Stimulated activated CD4-positive, alpha-beta T cell treated with anti-CD3 and anti-CD28 coated beads, TNF-alpha, amount 100 ng/mL, for 4 hours (primary cell): ENCODE data around the gene CLEC3B.
A peak's percentile ranks its signal among the peaks of the same experiment; 100 is the strongest.
"Not testable (repeated sequence)": the region's sequence is repeated elsewhere in the genome, so short reads cannot be mapped to it uniquely, and the experiment has no call there.

Source experiments
- DNase-seq, 3 experiments: peaks; one replicate each; pipeline ENCODE4 v3.0.0-alpha.2; 2020; ENCODE audit warnings: low read depth in 3 of 3

Gene CLEC3B

DNA sequence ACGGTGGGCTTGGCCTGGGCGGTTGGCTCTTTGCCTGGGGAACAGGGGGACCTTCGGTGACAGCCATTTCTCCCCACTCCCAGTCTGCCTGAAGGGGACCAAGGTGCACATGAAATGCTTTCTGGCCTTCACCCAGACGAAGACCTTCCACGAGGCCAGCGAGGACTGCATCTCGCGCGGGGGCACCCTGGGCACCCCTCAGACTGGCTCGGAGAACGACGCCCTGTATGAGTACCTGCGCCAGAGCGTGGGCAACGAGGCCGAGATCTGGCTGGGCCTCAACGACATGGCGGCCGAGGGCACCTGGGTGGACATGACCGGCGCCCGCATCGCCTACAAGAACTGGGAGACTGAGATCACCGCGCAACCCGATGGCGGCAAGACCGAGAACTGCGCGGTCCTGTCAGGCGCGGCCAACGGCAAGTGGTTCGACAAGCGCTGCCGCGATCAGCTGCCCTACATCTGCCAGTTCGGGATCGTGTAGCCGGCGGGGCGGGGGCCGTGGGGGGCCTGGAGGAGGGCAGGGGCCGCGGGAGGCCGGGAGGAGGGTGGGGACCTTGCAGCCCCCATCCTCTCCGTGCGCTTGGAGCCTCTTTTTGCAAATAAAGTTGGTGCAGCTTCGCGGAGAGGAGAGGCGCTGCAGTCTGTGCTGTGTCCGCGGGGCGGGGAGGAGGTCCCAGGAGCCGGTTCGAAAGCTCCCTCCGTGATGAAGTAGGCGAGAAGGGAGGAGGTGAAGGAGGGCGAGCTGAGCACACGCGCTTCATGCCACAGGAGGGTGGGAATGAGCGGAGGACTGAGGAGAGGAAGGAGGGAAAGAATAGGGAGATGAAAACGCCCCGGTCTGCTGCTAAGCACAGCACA is 9.6 kb downstream of the CLEC3B start:
- DNase-seq, result no peak

- DNase-seq, result peak; percentile 82 to 87 (median 86)
Measured at GRCh38 chr3:45037720-45038455, 11.8 kb downstream of the CLEC3B start.

GRCh38 chr3:45041666-45042065 is 15.6 kb downstream of the CLEC3B start:
- DNase-seq, result no peak

DNA sequence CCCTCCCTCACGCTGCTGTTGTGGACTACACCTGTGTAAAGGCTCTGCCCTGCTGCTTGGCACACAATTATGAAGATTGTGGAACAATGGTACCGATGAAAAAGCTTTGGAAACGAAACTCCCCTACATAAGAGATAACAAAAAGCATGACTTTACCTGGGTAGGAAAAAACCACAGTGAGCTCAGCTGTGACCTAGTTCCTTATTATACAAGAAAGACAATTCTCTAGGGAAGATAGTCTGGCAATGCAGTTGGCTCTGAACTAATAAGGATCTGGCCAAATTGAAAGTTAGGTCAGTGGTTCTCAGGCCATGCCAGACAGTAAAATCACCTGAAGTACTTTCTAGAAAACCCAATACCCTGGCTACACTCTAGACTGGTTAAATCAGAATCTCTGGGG is 16.1 kb downstream of the CLEC3B start:
- no peak for DNase-seq

DNA sequence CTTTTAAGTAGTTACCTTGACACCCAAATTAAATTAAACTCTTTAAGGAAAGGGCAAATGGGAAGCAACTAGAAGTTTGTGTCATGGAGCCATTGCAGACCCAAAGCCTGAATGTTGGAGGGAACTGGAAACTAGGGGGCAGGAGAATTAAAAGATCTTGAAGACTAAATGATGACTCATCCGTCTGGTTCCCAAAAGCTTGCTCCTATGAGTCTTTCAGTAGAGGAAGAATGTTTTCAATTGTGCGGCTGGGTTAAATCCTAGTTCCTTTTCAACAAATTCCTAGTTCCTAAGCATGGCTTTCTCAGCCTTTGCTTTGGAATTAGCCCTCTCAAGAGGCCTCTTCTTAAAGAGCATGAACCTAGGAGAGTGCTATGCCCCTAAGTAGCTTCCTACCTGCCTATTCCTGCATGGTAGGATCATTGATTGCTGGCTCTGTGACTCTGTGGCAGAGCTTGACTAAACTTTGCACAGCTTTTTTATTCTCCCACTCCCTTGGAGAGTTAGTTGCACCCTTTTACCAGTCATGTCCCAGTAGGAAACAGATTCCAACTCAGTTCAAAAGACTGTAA is 17.7 kb downstream of the CLEC3B start:
- no peak for DNase-seq

DNA sequence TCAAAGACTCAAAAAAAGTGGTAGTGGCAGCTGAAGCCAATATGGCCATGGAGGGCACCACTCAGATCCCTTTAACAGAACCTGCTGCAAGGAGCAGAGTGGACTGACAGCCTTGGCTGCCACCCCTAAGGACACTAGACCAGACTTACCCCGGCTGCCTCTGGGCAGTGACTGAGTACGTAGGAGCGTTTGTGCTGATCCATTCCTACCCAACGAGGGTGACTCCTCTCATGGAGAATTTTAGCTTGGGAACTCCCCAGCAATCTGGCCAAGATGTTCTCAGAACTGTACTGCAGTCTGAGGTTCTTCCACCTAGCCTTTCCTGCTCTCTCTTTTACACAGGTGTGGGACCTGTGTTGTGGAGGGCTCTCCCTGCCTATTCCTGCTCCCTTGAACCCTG is 22.1 kb downstream of the CLEC3B start:
- DNase-seq, result no peak

GRCh38 chr3:45049807-45050206 is 23.7 kb downstream of the CLEC3B start:
- no peak for DNase-seq

DNA sequence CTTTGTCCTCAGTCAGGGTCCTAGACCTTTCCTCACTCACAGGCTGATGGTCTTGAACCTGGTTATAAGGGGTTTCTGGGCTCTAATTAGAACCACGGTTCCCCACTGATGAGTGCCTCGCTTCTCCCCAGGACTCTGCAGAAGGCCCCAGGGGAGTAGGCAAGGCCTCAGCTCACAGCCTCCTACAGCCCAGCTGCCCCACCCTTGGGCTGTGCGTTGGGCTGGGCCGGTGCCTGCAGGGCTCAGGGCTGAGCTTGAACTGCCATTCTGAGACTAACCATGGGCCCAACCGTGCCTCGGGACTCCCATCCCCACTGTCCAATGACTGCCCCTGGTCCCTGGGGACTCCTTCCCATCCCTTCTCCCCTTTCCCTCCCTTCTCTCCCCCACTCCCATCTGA is 25.6 kb downstream of the CLEC3B start:
- no peak for DNase-seq

DNA sequence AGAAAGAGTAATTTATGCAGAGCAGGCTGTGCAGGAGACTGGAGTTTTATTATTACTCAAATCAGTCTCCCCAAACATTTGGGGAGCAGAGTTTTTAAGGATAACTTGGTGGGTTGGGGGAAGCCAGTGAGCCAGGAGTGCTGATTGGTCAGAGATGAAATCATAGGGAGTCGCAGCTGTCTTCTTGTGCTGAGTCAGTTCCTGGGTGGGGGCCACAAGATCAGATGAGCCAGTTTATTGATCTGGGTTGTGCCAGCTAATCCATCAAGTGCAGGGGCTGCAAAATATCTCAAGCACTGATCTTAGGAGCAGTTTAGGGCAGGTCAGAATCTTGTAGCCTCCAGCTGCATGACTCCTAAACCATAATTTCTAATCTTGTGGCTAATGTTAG is 27.7 kb downstream of the CLEC3B start:
- DNase-seq, result not testable (repeated sequence)

- no peak for DNase-seq
Measured at GRCh38 chr3:45054196-45054857, 28.2 kb downstream of the CLEC3B start.

DNA sequence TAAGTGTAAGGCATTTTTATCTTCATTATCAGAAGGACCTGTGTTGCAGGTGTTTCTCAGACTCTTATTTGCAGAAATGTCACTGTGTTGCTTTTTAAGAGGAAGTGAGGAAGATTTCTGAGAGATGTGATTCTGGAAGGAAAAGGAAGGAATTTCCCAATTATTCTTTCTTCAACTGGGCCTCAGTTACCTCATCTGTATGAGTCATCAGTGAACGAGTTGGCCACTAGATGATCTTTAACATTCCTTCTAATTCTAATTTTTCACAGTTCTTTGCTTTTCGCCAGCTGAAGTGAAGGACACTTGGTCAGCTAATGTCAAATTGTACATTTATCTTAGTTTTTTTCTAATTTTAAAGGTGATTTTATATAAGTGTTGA is 28.9 kb downstream of the CLEC3B start:
- DNase-seq, result no peak

DNA sequence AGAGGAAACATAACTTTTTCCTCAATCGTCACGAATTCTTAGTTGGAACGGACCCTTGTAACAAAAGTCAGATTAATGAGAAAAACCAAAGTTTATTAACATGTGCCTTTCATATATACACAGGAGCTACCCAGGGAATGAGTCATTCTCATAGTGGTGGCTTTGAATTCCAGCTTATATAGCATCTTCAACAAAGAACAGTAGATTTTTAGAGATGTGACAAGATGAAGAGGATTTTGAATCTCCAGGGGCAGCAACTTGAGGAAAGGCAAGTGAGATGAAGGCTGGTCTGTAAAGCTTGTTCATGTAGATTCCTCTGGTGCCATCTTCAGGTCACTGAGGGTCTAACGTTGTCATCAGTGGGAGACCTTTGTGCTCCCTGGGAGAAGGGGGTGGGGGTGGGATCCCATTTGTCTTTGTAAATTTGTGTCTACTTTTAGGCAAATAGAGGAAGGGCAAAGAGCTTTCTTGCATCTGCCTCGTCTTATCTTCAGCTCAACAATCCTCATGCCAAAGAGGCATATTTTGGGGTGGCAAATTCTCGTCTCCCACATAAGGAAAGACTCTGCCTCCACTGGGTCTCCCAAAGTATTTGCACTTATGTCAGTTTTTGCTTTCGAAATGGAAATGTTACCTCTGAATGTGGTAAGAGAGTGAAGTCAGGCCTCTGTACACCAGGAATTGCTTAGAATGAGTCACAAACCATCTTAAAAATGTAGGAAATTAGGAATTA is 29.5 kb downstream of the CLEC3B start:
- DNase-seq, result no peak

- DNase-seq, result no peak
Measured at GRCh38 chr3:45056608-45057301, 30.7 kb downstream of the CLEC3B start.

- no peak for DNase-seq
Measured at GRCh38 chr3:45057557-45057956, 31.5 kb downstream of the CLEC3B start.

GRCh38 chr3:45059132-45059531 is 33.0 kb downstream of the CLEC3B start:
- no peak for DNase-seq

DNA sequence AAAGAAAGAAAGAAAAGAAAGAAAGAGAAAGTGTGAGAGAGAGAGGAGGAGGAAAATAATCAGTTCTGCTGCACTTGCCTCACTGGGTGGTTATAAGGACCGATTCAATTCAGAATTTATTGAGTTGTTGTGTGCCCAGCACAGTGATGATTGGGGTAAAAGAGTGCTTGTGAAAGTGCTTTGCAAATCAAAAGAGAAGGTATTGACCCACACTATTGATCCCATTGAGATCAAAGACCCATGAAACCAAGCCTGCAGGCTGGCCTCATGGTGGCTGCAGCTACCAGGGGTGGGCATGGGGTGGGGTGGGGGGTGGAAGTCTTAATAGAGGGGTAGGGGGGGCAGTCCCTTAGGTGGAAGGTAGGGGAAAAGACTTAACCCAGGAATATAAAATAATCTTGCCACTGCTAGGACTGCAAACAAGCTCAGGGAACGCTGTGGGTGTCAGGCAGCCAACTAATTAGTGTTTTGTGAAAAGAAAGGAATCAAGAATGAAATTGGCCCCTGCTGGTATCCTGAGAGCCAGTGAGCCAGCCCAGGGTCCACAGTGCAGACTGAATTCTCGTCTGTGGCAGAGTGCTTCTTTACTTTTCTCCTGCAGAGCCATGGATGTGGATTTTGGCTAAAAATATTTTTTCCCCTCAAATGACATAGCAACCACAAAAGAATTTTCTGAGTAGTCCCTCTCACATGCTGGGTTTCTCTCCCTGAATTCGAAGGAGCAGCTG is 34.2 kb downstream of the CLEC3B start:
- DNase-seq, result no peak

GRCh38 chr3:45062697-45063070 is 36.6 kb downstream of the CLEC3B start:
- no peak for DNase-seq

GRCh38 chr3:45064512-45065372 is 38.6 kb downstream of the CLEC3B start:
- peak in 2 of 3 experiments; percentile 35 to 64 for DNase-seq

DNA sequence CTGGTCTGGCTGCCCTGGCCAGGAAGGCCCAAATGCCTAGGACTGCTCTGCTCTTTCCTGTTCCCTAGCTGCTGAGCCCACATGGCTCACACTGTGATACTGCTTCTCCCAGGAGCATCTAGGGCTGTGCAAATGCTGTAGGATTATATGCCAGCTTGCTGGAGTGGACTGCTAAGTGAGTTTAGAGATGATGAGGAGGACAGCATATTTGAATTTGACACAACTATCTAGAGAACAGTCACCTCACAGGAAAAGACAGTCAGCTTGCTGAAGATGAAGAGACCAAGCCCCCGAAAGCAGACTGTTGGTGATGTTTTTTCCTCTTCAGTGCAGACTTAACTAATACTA is 39.2 kb downstream of the CLEC3B start:
- DNase-seq, result no peak
